ENCODE results near the gene PTPRR.

DNA sequence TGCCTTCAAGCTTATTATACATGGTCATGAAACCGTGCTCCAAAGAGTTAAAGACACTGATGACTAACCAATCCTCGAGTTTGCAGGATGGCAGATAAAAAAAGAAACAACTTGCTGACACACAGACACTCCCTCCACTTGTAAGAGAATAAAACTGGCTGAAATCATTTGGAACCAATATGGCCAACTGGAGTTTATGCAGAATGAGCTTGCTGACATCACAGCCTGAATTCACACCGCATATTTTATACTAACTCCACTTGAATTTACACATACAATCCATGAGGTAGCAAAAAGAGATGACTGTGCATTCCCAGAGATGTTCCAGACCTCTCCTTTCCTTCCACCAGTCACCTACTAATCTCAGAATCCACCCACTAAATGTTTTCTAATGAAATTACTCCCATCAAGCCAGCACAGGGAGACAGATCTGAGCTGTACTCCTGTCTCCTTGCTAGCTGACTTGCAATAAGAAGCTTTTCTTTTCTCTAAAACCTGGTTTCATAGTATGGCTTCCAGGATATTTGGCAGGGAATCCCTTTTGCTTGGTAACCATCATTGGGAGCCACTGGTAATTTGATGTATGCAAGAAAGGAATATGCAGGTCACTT lies 15.8 kb upstream of the PTPRR start:
- TF ChIP-seq EZH2phosphoT487 (IDR thresholded peaks at IDR 0.05; ENCODE audit: borderline replicate concordance, low read depth, low read length), result no peak
- TF ChIP-seq, protein P1, sequence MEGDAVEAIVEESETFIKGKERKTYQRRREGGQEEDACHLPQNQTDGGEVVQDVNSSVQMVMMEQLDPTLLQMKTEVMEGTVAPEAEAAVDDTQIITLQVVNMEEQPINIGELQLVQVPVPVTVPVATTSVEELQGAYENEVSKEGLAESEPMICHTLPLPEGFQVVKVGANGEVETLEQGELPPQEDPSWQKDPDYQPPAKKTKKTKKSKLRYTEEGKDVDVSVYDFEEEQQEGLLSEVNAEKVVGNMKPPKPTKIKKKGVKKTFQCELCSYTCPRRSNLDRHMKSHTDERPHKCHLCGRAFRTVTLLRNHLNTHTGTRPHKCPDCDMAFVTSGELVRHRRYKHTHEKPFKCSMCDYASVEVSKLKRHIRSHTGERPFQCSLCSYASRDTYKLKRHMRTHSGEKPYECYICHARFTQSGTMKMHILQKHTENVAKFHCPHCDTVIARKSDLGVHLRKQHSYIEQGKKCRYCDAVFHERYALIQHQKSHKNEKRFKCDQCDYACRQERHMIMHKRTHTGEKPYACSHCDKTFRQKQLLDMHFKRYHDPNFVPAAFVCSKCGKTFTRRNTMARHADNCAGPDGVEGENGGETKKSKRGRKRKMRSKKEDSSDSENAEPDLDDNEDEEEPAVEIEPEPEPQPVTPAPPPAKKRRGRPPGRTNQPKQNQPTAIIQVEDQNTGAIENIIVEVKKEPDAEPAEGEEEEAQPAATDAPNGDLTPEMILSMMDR (conservative IDR thresholded peaks at IDR 0.05; ENCODE audit: low read length), result no peak
